OCI-LY1 (cell line): ENCODE data around the gene SPSB3.

Experiments
- H2AFZ ChIP-seq: fragments of 200-600 bp; sonication (generic), shearing (Covaris generic); 2 replicates; pipeline ENCODE4 v1.6.0; 2014; ENCODE audit warnings: antibody characterized with exemption, mild to moderate bottlenecking, low read length
- H3F3A ChIP-seq: fragments of 200-600 bp; sonication (generic), shearing (Covaris generic); 2 replicates; pipeline ENCODE4 v1.6.0; 2014; ENCODE audit warnings: mild to moderate bottlenecking, antibody characterized with exemption, low read length, moderate library complexity; ENCODE audit not compliant: insufficient read depth
- H3K27ac ChIP-seq: fragments of 200-600 bp; sonication (generic); 2 replicates; pipeline ENCODE4 v1.5.1; 2014; ENCODE audit warnings: low read length, mixed run types, mild to moderate bottlenecking, low read depth; ENCODE audit not compliant: poor library complexity, severe bottlenecking
- H3K27me3 ChIP-seq: fragments of 200-600 bp; sonication (generic); 2 replicates; pipeline ENCODE4 v1.6.0; 2014; ENCODE audit warnings: antibody characterized with exemption, mild to moderate bottlenecking, low read length, moderate library complexity; ENCODE audit not compliant: insufficient read depth
- H3K36me3 ChIP-seq: fragments of 200-600 bp; sonication (generic); 2 replicates; pipeline ENCODE4 v1.6.1; 2014; ENCODE audit warnings: mild to moderate bottlenecking, antibody characterized with exemption, low read length, moderate library complexity, mixed read lengths; ENCODE audit not compliant: insufficient read depth
- H3K4me1 ChIP-seq: fragments of 200-600 bp; sonication (generic); 2 replicates; pipeline ENCODE4 v1.5.1; 2014; ENCODE audit warnings: mild to moderate bottlenecking, low read length, moderate library complexity; ENCODE audit not compliant: insufficient read depth, severe bottlenecking
- H3K4me2 ChIP-seq: fragments of 200-600 bp; sonication (generic), shearing (Covaris generic); 2 replicates; pipeline ENCODE4 v1.6.1; 2014; ENCODE audit warnings: low read length
- H3K4me3 ChIP-seq: fragments of 200-600 bp; sonication (generic); 2 replicates; pipeline ENCODE4 v1.5.1; 2014; ENCODE audit warnings: low read length, low read depth, mild to moderate bottlenecking, mixed read lengths; ENCODE audit not compliant: poor library complexity, severe bottlenecking
- H3K79me2 ChIP-seq: fragments of 200-600 bp; shearing (Covaris generic); 2 replicates; pipeline ENCODE4 v1.6.1; 2016; ENCODE audit warnings: mixed run types, low read length, mixed read lengths; ENCODE audit not compliant: insufficient read depth
- H3K9ac ChIP-seq: fragments of 200-600 bp; sonication (generic), shearing (Covaris generic); 2 replicates; pipeline ENCODE4 v1.6.1; 2014; ENCODE audit warnings: mild to moderate bottlenecking, low read length, mixed read lengths
- H3K9me2 ChIP-seq: fragments of 200-600 bp; sonication (generic), shearing (Covaris generic); 2 replicates; pipeline ENCODE4 v1.6.1; 2014; ENCODE audit warnings: low read depth, mild to moderate bottlenecking, low read length, mixed read lengths
- H3K9me3 ChIP-seq: fragments of 200-600 bp; shearing (Covaris generic); 2 replicates; pipeline ENCODE4 v1.6.1; 2014; ENCODE audit warnings: low read length, mixed read lengths
- H4K20me1 ChIP-seq: fragments of 200-600 bp; sonication (generic), shearing (Covaris generic); 2 replicates; pipeline ENCODE4 v1.6.0; 2016; ENCODE audit warnings: mild to moderate bottlenecking, low read length; ENCODE audit not compliant: insufficient read depth
- EZH2 ChIP-seq: fragments of 200-600 bp; sonication (generic), shearing (Covaris generic); IDR thresholded peaks from 2 replicates; pipeline ENCODE4 v1.8.0; 2017; ENCODE audit warnings: borderline replicate concordance, mixed run types, mild to moderate bottlenecking, antibody characterized with exemption, low read length, moderate library complexity, mixed read lengths
- TF ChIP-seq, protein P1 (sequence below): fragments of 200-600 bp; sonication (generic), shearing (Covaris generic); IDR thresholded peaks from 2 replicates; pipeline ENCODE4 v1.5.1; 2017; ENCODE audit warnings: mild to moderate bottlenecking, antibody characterized with exemption, low read length, moderate library complexity, mixed read lengths

Gene SPSB3

DNA sequence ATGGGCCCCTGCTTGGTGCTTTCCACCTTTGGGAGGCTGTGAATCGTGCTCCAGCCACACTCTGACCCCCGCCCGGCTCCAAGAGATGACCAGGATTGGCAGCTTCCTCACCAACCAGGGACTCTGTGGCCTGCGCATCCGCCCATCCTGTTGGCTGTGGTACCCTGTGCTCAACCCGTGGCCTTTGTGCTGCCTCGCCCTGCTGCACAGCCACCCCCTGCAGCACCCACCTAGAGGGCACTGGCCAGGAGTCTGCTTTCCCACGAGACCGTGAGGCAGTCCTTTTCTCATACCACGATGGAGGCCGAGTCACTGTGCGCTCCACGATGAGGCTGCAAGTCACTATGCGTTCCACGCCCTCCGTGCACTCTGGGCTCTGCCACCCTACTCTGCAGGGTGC, 30.4 kb downstream of the SPSB3 start:
- no peaks in the 10 kb centered on the region for H3F3A ChIP-seq
- H3K9me2 ChIP-seq, result no peaks in the 10 kb centered on the region
- no peaks in the 10 kb centered on the region for H3K79me2 ChIP-seq
- no peaks in the 10 kb centered on the region for H3K9me3 ChIP-seq
- H4K20me1 ChIP-seq, result no peaks in the 10 kb centered on the region
- no peak overlapping the region for H2AFZ ChIP-seq
- no peak for TF ChIP-seq EZH2
- TF ChIP-seq, protein P1, sequence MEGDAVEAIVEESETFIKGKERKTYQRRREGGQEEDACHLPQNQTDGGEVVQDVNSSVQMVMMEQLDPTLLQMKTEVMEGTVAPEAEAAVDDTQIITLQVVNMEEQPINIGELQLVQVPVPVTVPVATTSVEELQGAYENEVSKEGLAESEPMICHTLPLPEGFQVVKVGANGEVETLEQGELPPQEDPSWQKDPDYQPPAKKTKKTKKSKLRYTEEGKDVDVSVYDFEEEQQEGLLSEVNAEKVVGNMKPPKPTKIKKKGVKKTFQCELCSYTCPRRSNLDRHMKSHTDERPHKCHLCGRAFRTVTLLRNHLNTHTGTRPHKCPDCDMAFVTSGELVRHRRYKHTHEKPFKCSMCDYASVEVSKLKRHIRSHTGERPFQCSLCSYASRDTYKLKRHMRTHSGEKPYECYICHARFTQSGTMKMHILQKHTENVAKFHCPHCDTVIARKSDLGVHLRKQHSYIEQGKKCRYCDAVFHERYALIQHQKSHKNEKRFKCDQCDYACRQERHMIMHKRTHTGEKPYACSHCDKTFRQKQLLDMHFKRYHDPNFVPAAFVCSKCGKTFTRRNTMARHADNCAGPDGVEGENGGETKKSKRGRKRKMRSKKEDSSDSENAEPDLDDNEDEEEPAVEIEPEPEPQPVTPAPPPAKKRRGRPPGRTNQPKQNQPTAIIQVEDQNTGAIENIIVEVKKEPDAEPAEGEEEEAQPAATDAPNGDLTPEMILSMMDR, result no peak
- H3K27ac ChIP-seq, result no peak overlapping the region
- H3K27me3 ChIP-seq, result no peaks in the 10 kb centered on the region
- H3K9ac ChIP-seq, result no peak overlapping the region
- no peak overlapping the region for H3K4me3 ChIP-seq
- peaks cover 60% of the 10 kb centered on the region for H3K36me3 ChIP-seq
- H3K4me1 ChIP-seq, result no peaks in the 10 kb centered on the region
- H3K4me2 ChIP-seq, result no peak overlapping the region

DNA sequence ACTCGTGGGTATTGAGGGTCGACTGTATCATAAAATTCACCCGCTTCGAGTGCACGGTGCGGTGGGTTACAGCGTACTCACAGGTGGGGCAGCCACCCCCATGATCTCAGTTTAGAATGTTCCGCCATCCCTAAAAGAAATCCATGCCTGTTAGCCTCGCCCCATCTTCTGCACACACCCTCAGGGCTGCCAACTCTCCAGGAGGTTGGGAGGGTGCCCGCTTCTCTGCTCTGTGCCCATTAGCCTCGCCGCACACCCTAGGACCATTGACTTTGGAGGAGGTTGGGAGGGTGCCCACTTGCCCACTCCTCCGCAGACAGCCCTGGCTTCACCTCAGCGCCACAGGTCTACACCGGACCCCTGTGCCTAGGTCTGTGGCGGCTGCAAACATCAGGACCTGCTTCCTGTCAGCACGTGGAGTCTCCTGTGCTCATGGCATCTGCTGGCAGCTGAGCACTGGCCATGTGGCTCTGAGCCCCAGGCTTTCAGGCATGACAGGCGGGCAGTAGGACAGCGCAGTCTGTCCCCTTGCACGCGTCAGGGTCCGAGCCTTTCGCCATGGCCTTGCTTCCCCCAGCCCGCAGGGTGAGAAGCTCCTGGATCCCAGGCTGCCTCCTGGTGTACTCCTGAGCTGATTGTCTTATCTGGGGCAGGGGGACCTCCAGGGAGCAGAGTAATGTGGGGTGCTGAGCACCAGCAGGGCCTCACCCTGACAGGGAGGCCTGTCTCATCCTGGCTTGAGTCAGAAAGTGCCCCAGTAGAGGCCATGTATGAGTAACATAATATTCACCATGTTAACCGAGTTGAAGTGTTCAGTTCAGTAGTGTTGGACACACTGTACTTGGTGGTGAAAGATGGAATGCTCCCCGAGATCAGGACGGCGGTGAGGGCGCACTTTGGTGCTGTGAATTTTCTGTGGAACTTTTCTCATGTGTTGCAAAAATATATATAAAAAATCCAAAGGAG, 32.9 kb downstream of the SPSB3 start:
- Histone ChIP-seq H4K20me1 (no peaks in the 10 kb centered on the region), H3K36me3 (peaks cover 60% of the 10 kb centered on the region), H2AFZ (no peak overlapping the region), H3K27ac (no peak overlapping the region), H3K9ac (no peak overlapping the region), H3K4me1 (no peaks in the 10 kb centered on the region), H3F3A (no peaks in the 10 kb centered on the region), H3K4me3 (no peak overlapping the region), H3K79me2 (no peaks in the 10 kb centered on the region), H3K9me2 (no peaks in the 10 kb centered on the region), H3K4me2 (no peak overlapping the region), H3K27me3 (no peaks in the 10 kb centered on the region), H3K9me3 (no peaks in the 10 kb centered on the region)
- TF ChIP-seq EZH2, result no peak
- TF ChIP-seq, protein P1, result no peak

DNA sequence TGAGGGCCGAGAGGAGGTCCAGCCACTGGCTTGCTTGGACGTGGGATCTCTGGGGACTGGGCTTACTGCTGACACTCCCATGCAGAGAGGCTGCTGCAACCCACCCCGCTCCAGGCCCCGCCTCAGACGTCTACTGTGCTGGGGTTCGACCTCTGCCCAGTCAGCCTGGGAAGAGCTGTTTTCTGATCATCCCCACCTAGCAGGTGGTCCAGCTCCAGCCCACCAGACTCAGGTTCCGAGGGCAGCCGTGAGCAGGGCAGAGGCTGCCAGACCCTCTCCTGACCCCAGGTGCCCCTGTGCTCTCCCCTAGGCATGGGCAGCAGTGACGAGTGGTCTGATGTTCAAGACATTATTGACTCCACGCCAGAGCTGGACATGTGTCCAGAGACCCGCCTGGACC, 34.4 kb downstream of the SPSB3 start:
- no peak overlapping the region for H3K4me3 ChIP-seq
- H3K9me2 ChIP-seq, result no peaks in the 10 kb centered on the region
- no peaks in the 10 kb centered on the region for H3K9me3 ChIP-seq
- H3K9ac ChIP-seq, result no peak overlapping the region
- H3K4me2 ChIP-seq, result no peak overlapping the region
- H3K4me1 ChIP-seq, result no peaks in the 10 kb centered on the region
- peaks cover 67% of the 10 kb centered on the region for H3K36me3 ChIP-seq
- H3K27me3 ChIP-seq, result no peaks in the 10 kb centered on the region
- TF ChIP-seq EZH2, result no peak
- TF ChIP-seq, protein P1, result no peak
- H3K27ac ChIP-seq, result no peak overlapping the region
- no peaks in the 10 kb centered on the region for H4K20me1 ChIP-seq
- no peak overlapping the region for H2AFZ ChIP-seq
- H3K79me2 ChIP-seq, result no peaks in the 10 kb centered on the region
- H3F3A ChIP-seq, result no peaks in the 10 kb centered on the region
